Activated CD4-positive, CD25-positive, alpha-beta regulatory T cell treated with anti-CD3 and anti-CD28 coated beads, Interleukin-2, amount 50 U/mL, for 24 hours (primary cell): ENCODE results near the gene CBARP.
"Not testable (repeated sequence)": the region's sequence is repeated elsewhere in the genome, so short reads cannot be mapped to it uniquely, and the experiment has no call there.

Source experiments
- ATAC-seq, 2 donors: fragments of 150-1000 bp; cut with Tn5 transposase; one replicate each; pipeline ENCODE4 v1.10.0; 2021; ENCODE audit warnings: mild to moderate bottlenecking in 1 of 2, moderate library complexity in 1 of 2

The CBARP gene

DNA sequence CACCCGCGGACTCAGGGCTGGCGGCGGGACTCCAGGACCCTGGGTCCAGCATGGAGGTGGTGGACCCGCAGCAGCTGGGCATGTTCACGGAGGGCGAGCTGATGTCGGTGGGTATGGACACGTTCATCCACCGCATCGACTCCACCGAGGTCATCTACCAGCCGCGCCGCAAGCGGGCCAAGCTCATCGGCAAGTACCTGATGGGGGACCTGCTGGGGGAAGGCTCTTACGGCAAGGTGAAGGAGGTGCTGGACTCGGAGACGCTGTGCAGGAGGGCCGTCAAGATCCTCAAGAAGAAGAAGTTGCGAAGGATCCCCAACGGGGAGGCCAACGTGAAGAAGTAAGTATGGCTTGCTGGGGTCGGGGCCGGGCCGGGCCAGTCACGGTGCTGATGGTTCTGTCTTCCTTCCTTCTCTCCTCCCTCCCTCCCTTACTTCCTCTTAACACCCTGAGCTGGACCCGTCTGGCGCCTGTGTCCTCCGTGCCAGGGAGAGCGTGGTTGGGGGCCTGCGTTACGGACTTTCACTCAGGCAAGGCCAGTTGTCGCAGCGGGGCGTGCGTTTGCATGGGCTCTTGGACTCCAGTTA, 30.8 kb downstream of the CBARP start:
- no peak for ATAC-seq

DNA sequence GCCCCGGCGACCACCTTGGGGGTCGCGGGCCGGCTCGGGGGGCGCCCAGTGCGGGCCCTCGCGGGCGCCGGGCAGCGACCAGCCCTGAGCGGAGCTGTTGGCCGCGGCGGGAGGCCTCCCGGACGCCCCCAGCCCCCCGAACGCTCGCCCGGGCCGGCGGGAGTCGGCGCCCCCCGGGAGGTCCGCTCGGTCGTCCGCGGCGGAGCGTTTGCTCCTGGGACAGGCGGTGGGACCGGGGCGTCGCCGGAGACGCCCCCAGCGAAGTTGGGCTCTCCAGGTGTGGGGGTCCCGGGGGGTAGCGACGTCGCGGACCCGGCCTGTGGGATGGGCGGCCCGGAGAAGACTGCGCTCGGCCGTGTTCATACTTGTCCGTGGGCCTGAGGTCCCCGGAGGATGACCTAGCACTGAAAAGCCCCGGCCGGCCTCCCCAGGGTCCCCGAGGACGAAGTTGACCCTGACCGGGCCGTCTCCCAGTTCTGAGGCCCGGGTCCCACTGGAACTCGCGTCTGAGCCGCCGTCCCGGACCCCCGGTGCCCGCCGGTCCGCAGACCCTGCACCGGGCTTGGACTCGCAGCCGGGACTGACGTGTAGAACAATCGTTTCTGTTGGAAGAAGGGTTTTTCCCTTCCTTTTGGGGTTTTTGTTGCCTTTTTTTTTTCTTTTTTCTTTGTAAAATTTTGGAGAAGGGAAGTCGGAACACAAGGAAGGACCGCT, 31.5 kb downstream of the CBARP start:
- no peak for ATAC-seq

DNA sequence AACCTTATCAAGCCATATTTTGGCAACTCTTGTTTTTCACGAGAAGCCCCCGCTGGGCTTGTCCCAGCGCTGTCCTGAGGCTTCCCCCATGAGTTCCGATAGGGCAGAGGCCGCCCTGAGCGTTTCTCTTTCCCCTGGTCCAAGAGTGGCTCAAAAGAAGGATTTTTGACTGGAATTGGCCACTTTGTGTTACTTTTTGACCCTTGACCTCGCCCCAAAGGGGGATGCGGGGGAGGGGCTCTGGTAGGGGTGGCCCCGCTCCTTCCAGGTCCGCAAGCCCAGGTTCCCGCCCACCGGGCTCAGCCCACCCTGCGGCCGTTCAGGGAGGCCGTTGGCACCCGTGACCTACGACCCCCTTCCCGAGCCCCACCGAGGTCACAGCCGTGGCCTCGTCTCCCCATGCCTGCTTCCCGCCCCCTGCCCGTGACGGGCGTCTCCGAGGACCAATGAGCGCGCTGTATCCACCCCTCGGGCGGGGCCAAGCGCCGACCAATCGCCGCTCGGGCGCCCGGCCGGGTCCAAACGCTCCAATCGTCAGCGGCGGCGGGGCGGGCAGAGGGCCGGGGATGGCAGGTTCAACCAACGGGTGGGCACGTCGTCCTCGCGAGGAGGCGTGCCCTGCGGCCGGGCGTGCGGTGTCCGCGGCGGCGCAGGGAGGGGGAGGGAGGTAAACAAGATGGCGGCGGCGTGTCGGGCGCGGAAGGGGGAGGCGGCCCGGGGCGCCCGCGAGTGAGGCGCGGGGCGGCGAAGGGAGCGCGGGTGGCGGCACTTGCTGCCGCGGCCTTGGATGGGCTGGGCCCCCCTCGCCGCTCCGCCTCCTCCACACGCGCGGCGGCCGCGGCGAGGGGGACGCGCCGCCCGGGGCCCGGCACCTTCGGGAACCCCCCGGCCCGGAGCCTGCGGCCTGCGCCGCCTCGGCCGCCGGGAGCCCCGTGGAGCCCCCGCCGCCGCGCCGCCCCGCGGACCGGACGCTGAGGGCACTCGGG, 32.4 kb downstream of the CBARP start, which contains the start of gene STK11:
Gene STK11, plus strand, starts transcription at position 665 of the 986 bp plus-strand sequence. CDS start 1,136 bp downstream, outside the sequence.
- ATAC-seq, result peak; percentile 97

DNA sequence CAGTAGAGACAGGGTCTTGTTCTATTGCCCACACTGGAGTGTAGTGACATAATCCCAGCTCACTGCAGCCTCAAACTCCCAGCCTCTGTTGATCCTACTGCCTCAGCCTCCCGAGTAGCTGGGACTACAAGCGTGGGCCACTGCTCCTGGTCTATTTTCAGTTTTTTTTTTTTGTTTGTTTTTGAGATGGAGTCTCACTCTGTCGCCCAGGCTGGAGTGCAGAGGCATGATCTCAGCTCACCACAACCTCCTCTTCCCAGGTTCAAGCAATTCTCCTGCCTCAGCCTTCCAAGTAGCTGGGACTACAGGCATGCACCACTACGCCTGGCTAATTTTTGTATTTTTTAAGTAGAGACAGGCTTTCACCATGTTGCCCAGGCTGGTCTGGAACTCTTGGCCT, 37.2 kb downstream of the CBARP start:
- ATAC-seq, result not testable (repeated sequence)

DNA sequence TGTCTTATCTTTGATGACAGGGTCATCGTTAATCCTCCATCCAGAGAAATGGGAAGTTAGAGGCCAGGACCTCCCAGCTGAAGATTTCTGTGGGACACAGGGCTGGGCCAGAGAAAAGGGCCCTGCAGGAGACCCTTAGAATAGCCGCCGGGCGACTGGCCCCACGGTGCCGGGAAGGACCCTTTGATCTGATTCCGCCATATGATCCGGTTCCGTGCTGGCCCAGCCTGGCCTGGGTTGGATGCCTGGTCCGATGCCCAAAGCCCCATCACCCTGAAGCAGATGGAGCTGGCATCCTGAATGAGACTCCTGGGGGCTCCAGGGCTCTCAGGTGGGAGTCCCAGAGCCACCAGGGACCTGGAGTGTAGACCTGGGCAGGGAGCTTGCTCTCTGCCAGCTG, 38.3 kb downstream of the CBARP start:
- no peak for ATAC-seq

DNA sequence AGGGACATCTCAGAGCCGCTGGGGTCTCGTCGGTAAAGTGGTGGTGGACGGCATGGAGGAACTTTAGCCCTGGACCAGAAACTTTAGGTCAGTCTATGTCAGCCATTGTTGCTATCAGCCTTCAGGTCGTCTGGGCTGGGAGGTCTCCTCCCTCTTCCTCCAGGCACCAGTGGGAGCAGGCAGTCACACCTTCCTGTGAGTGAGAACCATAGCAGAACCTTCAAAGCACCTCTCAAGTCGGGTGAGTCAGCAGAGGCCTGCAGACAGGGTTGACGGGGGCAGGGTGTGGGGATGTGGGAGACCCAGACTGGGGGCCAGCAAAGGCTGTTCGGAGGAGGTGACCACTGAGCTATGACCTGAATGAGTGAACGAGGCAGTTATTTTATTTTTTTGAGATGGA, 48.4 kb downstream of the CBARP start:
- ATAC-seq, result peak; percentile 75 to 77

DNA sequence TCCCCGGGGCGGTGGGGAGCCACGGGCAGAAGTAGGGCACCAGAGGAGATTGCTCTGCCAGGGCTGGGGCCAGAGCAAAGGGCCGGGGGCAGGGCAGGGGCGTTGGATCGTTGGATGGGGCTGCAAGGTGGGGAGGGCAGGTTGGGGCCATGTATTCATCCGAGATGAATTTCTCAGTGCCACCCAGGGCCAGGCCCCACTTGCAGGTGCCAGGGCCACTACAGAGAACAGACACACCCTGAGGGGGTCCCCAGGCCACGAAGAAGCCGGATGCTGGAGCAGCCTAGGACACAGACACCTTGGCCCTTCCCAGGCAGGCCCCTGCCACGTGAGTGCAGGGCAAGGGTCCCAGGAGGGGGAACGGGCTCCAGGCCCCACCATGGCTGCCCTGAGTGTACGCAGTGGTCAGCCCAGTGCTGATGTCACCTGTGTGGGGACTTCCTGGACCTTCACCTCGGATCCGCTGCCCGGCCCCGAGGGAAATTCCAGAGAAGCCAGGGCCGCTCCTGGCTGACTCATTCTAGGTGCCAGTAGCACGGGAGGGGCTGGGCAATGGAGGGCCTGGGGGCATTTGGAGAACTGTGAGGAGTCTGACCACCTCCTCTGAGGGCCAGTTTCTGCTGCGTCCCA, 54.1 kb downstream of the CBARP start:
- no peak for ATAC-seq

DNA sequence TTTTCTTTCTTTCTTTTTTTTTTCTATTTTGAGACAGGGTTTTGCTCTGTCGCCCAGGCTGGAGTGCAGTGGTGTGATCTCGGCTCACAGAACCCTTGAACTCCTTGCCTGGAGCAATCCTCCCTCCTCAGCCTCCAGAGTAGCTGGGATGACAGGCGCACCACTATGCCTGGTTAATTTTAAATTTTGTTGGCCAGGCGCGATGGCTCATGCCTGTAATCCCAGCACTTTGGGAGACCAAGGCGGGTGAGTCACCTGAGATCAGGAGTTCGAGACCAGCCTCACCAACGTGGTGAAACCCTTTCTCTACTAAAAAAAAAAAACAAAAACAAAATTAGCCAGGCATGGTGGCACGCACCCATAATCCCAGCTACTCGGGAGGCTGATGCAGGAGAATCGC, 55.1 kb downstream of the CBARP start:
- ATAC-seq, result no peak

DNA sequence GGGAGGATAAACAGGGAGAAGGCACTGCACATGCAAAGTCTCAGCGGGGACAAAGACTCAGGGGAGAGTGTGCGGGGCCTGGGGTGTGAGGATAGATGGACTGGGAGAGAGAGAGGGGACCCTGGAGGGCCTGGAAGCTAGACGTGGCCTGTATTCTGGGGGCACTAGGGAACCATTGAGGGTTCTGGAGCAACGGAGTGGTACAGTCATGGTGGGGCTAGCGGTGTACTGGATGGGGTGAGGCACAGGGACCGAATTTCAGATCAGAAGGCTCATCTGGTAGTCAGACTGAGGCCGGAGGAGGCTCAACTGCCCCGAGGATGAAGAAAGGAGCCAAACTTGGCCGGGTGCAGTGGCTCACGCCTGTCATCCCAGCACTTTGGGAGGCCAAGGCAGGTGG, 55.7 kb downstream of the CBARP start:
- no peak for ATAC-seq

DNA sequence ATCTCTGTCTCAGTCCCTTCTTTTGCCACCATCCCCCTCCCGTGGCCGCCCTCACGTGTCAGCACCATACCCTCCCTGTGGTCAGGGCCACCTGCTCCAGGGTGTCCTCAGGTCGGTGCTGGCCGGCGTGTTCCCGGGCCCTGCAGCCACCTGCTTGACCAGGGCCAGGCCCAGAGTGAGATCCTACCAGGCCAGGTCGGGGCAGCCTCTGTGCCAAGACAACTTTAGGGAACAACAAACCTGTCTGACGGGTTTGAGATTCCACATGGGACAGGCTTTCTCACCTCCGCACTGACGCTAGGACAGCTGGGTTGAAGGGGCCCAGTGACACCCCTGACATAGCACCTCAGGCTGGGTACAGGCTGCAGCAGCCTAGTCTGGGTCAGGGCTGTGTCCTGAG, 56.2 kb downstream of the CBARP start:
- no peak for ATAC-seq
